H1 (cell line): ENCODE results near the gene P2RX2. TPM values are rescaled to one million over a fixed set of nuclear protein-coding genes. Genes with fewer than 3 reads are reported as not detected.

Experiments used
- BACH1 ChIP-seq: IDR thresholded peaks from 2 replicates; pipeline ENCODE4 v1.6.1; 2012; ENCODE audit warnings: low read length, improper control_type of control experiment
- CHD1 ChIP-seq: IDR thresholded peaks from 2 replicates; pipeline ENCODE4 v1.6.1; 2012; ENCODE audit warnings: low read depth, low read length, improper control_type of control experiment
- FOSL1 ChIP-seq: IDR thresholded peaks from 2 replicates; pipeline ENCODE4 v1.6.1; 2011; ENCODE audit warnings: mild to moderate bottlenecking, low read depth, low read length, moderate library complexity; ENCODE audit not compliant: insufficient read depth
- NANOG ChIP-seq: IDR thresholded peaks from 2 replicates; pipeline ENCODE4 v1.6.1; 2011; ENCODE audit warnings: low read length, low read depth, mild to moderate bottlenecking, inconsistent platforms; ENCODE audit not compliant: insufficient read depth, poor library complexity, severe bottlenecking
- microRNA-seq, 2 experiments: library from miRNA; unstranded; fragments of <30 nt; microRNA quantifications; one replicate each; pipeline versions ENCODE4 to v1.2.0, GENCODE V29; 2016 to 2020; ENCODE audit warnings: borderline microRNAs expressed in 2 of 2, borderline number of aligned reads in 2 of 2, borderline replicate concordance in 1 of 2
- polyA plus RNA-seq, 7 experiments: library from polyadenylated mRNA; depleted of rRNA in 3 of 7; stranded (reverse) in 5 of 7; unstranded in 2 of 7; fragments of >200 nt in 5 of 7; fragments of 200-250 nt in 2 of 7; gene quantifications; 1 replicate in 5 of 7; 2 replicates in 1 of 7; 4 replicates in 1 of 7; pipeline versions ENCODE4 v1.2.1 to v1.2.3, GENCODE V29; 2011 to 2013; ENCODE audit warnings: missing spikeins in 2 of 7, mixed read lengths in 2 of 7
- small RNA-seq: library from polyadenylated mRNA; stranded (forward); fragments of <200 nt; extraction: miRNeasy Mini kit (QIAGEN cat#:217004); gene quantifications from one replicate; pipeline ENCODE3, GENCODE V24; 2013; ENCODE audit not compliant: insufficient read depth
- total RNA-seq: library from RNA; stranded (reverse); fragmentation: NEBNext Ultra II Directional; extraction: Animal tissue kit (Norgen Biotek cat#: 25700); gene quantifications from 2 replicates; pipeline ENCODE4 v1.2.1, GENCODE V29; 2021

The P2RX2 gene
- total and polyA plus RNA-seq, 2 of the 8 experiments (the other 6 are each of a cell fraction or from before 2014, with no cell fraction given) = 0.84 to 2.2 TPM

- no peak for TF ChIP-seq NANOG
- no peak for TF ChIP-seq FOSL1
- no peak for TF ChIP-seq BACH1
- no peak for TF ChIP-seq CHD1
Observed at GRCh38 chr12:132669166-132669879, 50.7 kb downstream of the P2RX2 start (continued).

Small RNA genes lying within 50 kb of the gene (microRNA-seq; reads per million reads assigned to microRNA genes)
- gene MIR6763 = 0.41 to 0.92 reads per million in 2 experiments

Small RNA genes lying within 50 kb of the gene (small RNA-seq; reads per million reads assigned to genes)
- gene MIR6763 = not detected

Other genes starting within 250 kb of the P2RX2 start
- gene FBRSL1, start 128.6 kb upstream of the P2RX2 start, total RNA-seq = 109 and 123 TPM in 2 replicates
- gene FBRSL1, start 128.6 kb upstream of the P2RX2 start, polyA plus RNA-seq (2011; rRNA removed) = 18.4 and 78.9 TPM in 2 replicates
- not detected in 2 replicates for gene LRCOL1, start 8.2 kb upstream of the P2RX2 start, total RNA-seq
- gene LRCOL1, start 8.2 kb upstream of the P2RX2 start, polyA plus RNA-seq (2011; rRNA removed) = 0.42 TPM in 1 of 2 replicates, not detected in the other
- 111 and 115 TPM in 2 replicates for gene POLE, start 68.6 kb downstream of the P2RX2 start, total RNA-seq
- gene POLE, start 68.6 kb downstream of the P2RX2 start, polyA plus RNA-seq (2011; rRNA removed) = 59.7 and 93.1 TPM in 2 replicates
- gene PXMP2, start 68.8 kb downstream of the P2RX2 start, total RNA-seq = 15.1 and 17.5 TPM in 2 replicates
- gene PXMP2, start 68.8 kb downstream of the P2RX2 start, polyA plus RNA-seq (2011; rRNA removed) = 13.8 and 19.5 TPM in 2 replicates
- gene PGAM5, start 92.1 kb downstream of the P2RX2 start, total RNA-seq = 84.0 and 92.7 TPM in 2 replicates
- 66.4 and 78.7 TPM in 2 replicates for gene PGAM5, start 92.1 kb downstream of the P2RX2 start, polyA plus RNA-seq (2011; rRNA removed)
- 58.2 and 64.9 TPM in 2 replicates for gene ANKLE2, start 143.1 kb downstream of the P2RX2 start, total RNA-seq
- 41.0 and 56.0 TPM in 2 replicates for gene ANKLE2, start 143.1 kb downstream of the P2RX2 start, polyA plus RNA-seq (2011; rRNA removed)
- gene GOLGA3, start 210.1 kb downstream of the P2RX2 start, total RNA-seq = 33.1 and 33.4 TPM in 2 replicates
- 6.4 and 8.4 TPM in 2 replicates for gene GOLGA3, start 210.1 kb downstream of the P2RX2 start, polyA plus RNA-seq (2011; rRNA removed)